ENCODE measurements around the gene TIMM8B. TPM values are rescaled to one million over a fixed set of nuclear protein-coding genes. Genes with fewer than 3 reads are reported as not detected.

TIMM8B gene
- total and polyA plus RNA-seq, 9 of the 15 experiments (the other 6 are each of a cell fraction or from before 2014, with no cell fraction given), result 95.8 to 338 (median 145) TPM

DNA sequence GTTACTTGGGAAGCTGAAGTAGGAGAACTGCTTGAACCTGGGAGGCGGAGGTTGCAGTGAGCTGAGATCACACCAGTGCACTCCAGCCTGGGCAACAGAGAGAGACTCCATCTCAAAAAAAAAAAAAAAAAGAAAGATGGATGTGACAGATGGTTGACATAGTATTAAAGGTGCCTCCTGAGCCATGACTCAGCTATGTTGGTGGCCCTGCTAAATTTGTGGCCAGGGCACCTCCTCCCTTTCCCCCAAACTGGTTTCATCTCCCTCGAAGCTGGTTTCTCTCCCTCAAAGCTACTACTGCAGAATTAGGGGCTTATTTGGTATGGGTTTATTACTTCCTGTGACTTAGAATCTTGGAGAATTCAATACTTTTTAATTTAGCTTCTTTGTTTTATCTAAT lies 31.6 kb upstream of the TIMM8B start:
- H3K4me1 ChIP-seq (replicated peaks in 1 of 2; ENCODE audit: control insufficient read depth in 2 of 2, insufficient read depth in 2 of 2, low read length in 2 of 2), result 0 out of 5 replicates have a peak, but pooled peaks cover 0 to 6% of the 10 kb centered on the region in 2 experiments
- no peaks in the 10 kb centered on the region for H3K27me3 ChIP-seq (ENCODE audit: control insufficient read depth in 2 of 2, insufficient read depth in 2 of 2, low read length in 2 of 2)
- H3K4me2 ChIP-seq (ENCODE audit: insufficient read depth, low read length), result no peak overlapping the region
- intact Hi-C loops (cut with micrococcal nuclease), result loop anchor here (5.0 kb wide), 1 partner anchor 39 kb away; no protein-coding TSS in a partner anchor
- no peak overlapping the region for H3K27ac ChIP-seq (ENCODE audit: extremely low read depth, low read depth, low read length)
- ATAC-seq, result no peak
- no peak overlapping the region for H3K4me3 ChIP-seq
- no peak overlapping the region for H2AFZ ChIP-seq (ENCODE audit: low read depth, low read length)
- TF ChIP-seq NFE2 (IDR thresholded peaks at IDR 0.05; ENCODE audit: low read depth) (peak; percentile 49; the same call in 1 of the 2 replicates), L3MBTL2 (IDR thresholded peaks at IDR 0.05) (no peak), ZNF316 (IDR thresholded peaks at IDR 0.05) (0 out of 2 replicates have a peak, but pooled peaks have one; percentile 24)
- H3K9me1 ChIP-seq (ENCODE audit: control insufficient read depth, insufficient read depth, low read length), result no peaks in the 10 kb centered on the region
- BruUV-seq (replicated peaks), result no TSS peak
- H3K9ac ChIP-seq (ENCODE audit: insufficient read depth in 1 of 2, low read depth in 2 of 2, low read length in 2 of 2), result no peak overlapping the region
- FAIRE-seq, result no peak
- POLR2A ChIA-PET, result no interaction called here
- no peaks in the 10 kb centered on the region for H4K20me1 ChIP-seq (replicated peaks; ENCODE audit: control insufficient read depth, insufficient read depth, low read length)
- no peak for DNase-seq (ENCODE audit: extremely low read depth in 1 of 4, low spot score in 3 of 4)
- H3K79me2 ChIP-seq (ENCODE audit: control insufficient read depth, insufficient read depth, low read length), result no peaks in the 10 kb centered on the region
- CTCF ChIA-PET (ENCODE audit: low intra/inter-chr PET ratio), result interaction anchor here (0.6 kb wide), 1 partner anchor 162 kb away, joined by 3 read pairs; no protein-coding TSS in a partner anchor
- WGBS (ENCODE audit: insufficient coverage, low coverage, missing lambda C conversion rate), result 52% methylated on average over 2 of the region's 2 CpGs
- no peaks in the 10 kb centered on the region for H3K9me3 ChIP-seq (replicated peaks; ENCODE audit: control insufficient read depth, insufficient read depth, low read depth, low read length)
- in situ Hi-C loops (cut with MboI), result loop anchor here (10.0 kb wide), 1 partner anchor 167 kb away; no protein-coding TSS in a partner anchor
- H3K36me3 ChIP-seq (ENCODE audit: control insufficient read depth, insufficient read depth, low read length), result no peaks in the 10 kb centered on the region

DNA sequence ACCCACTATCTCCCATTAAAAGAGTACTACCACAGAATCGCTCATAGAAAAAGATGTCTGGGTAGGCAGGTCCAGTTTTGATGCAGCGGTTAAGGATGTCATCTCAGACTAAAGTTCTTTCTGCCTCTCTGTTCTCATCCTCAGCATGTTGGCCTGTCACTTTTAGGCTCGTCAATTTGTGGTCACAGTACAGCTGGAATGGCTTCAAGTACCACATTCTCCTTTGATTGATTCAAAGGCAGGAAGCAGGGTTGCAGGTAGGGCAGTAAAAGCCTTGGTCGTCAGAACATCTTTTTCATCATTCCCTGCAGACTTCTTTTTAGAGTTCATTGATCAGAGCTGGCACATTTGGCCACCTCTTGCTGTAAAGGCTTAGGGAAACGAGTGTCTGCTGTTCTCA lies 28.8 kb upstream of the TIMM8B start:
- ChIA-PET CTCF (ENCODE audit: low intra/inter-chr PET ratio) (interaction anchor here (0.6 kb wide), 1 partner anchor 402 kb away, joined by 3 read pairs; no protein-coding TSS in a partner anchor), POLR2A (interaction anchor here (0.5 to 1.2 kb wide), 3 partner anchors 10 to 163 kb away, joined by 3 to 4 read pairs (median 4); no protein-coding TSS in a partner anchor)
- H3K9me1 ChIP-seq (ENCODE audit: control insufficient read depth, insufficient read depth, low read length), result no peaks in the 10 kb centered on the region
- 0 out of 5 replicates have a peak, but pooled peaks cover 0 to 6% of the 10 kb centered on the region in 2 experiments for H3K4me1 ChIP-seq (replicated peaks in 1 of 2; ENCODE audit: control insufficient read depth in 2 of 2, insufficient read depth in 2 of 2, low read length in 2 of 2)
- H3K27me3 ChIP-seq (ENCODE audit: control insufficient read depth in 2 of 2, insufficient read depth in 2 of 2, low read length in 2 of 2), result no peaks in the 10 kb centered on the region
- H3K27ac ChIP-seq (ENCODE audit: extremely low read depth, low read depth, low read length), result no peak overlapping the region
- BruUV-seq (replicated peaks), result no TSS peak
- in situ Hi-C loops (cut with MboI), result loop anchor here (10.0 kb wide), 1 partner anchor 169 kb away; no protein-coding TSS in a partner anchor
- no peak for DNase-seq (ENCODE audit: extremely low read depth in 1 of 4, low spot score in 3 of 4)
- no peaks in the 10 kb centered on the region for H3K9me3 ChIP-seq (replicated peaks; ENCODE audit: control insufficient read depth, insufficient read depth, low read depth, low read length)
- intact Hi-C loops (cut with micrococcal nuclease), result loop anchor here (5.0 kb wide), 1 partner anchor 42 kb away; no protein-coding TSS in a partner anchor
- no peaks in the 10 kb centered on the region for H3K79me2 ChIP-seq (ENCODE audit: control insufficient read depth, insufficient read depth, low read length)
- H3K36me3 ChIP-seq (ENCODE audit: control insufficient read depth, insufficient read depth, low read length), result no peaks in the 10 kb centered on the region
- H2AFZ ChIP-seq (ENCODE audit: low read depth, low read length), result no peak overlapping the region
- no peaks in the 10 kb centered on the region for H4K20me1 ChIP-seq (replicated peaks; ENCODE audit: control insufficient read depth, insufficient read depth, low read length)
- no peak for ATAC-seq
- TF ChIP-seq MED1 (CRISPR knock-in tag; IDR thresholded peaks at IDR 0.05; ENCODE audit: borderline replicate concordance) (no peak), ETS2 (tag; IDR thresholded peaks at IDR 0.05; ENCODE audit: borderline replicate concordance, poor library complexity, severe bottlenecking) (no peak)
- 48% methylated on average over 5 of the region's 5 CpGs for WGBS (ENCODE audit: insufficient coverage, low coverage, missing lambda C conversion rate)
- FAIRE-seq, result no peak
- no peak overlapping the region for H3K4me2 ChIP-seq (ENCODE audit: insufficient read depth, low read length)
- no peak overlapping the region for H3K4me3 ChIP-seq
- H3K9ac ChIP-seq (ENCODE audit: insufficient read depth in 1 of 2, low read depth in 2 of 2, low read length in 2 of 2), result no peak overlapping the region
